ENCODE results near the gene SUMO2. TPM values are rescaled to one million over a fixed set of nuclear protein-coding genes. Genes with fewer than 3 reads are reported as not detected.
A peak's percentile ranks its signal among the peaks of the same experiment; 100 is the strongest.

The SUMO2 gene
- total and polyA plus RNA-seq, 9 of the 15 experiments (the other 6 are each of a cell fraction or from before 2014, with no cell fraction given): 157 to 733 (median 419) TPM

DNA sequence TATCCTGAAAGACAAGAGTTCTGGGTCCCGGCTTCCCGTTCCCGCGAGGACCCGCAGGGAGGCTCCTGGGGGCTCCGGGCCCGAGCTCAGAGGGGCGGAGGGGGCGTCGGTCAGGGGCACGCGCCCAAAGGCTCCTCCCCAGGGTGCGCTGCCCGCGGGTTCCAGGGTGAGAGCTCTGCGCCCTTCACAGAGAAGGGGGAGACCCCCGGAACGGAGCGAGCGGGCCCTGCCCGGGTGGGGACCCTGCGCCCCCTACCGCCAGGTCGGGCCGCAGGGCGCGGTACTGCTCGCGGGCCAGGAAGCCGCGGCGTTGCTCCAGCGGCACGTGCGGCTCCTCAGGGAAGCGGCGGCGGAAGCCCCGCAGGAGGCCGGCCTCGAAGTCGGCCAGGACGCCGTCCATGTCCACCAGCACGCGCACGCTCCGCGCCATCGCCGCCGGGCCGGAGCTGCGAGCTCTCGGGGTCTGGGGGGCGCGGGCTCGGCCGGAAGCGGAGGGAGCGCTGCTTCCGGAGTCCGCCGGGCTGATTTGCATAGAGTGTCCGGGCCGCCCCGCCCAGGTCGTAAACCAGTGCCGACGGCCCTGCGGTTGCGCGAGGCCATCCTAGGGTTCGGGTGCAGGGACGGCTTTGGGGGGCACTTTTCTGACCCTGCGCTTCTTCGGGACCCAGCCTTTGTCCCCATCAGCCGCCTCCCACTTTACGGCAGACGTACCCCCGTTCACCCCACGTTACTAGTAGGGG lies 51.3 kb downstream of the SUMO2 start, which contains the start of gene NT5C (continued):
- TF ChIP-seq, protein P1, sequence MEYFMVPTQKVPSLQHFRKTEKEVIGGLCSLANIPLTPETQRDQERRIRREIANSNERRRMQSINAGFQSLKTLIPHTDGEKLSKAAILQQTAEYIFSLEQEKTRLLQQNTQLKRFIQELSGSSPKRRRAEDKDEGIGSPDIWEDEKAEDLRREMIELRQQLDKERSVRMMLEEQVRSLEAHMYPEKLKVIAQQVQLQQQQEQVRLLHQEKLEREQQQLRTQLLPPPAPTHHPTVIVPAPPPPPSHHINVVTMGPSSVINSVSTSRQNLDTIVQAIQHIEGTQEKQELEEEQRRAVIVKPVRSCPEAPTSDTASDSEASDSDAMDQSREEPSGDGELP (CRISPR knock-in tag; IDR thresholded peaks at IDR 0.05; ENCODE audit: borderline replicate concordance): no peak
- peak; percentile 94 for TF ChIP-seq GABPA (tag; conservative IDR thresholded peaks at IDR 0.05; ENCODE audit: low read depth)
- TF ChIP-seq, protein P2, sequence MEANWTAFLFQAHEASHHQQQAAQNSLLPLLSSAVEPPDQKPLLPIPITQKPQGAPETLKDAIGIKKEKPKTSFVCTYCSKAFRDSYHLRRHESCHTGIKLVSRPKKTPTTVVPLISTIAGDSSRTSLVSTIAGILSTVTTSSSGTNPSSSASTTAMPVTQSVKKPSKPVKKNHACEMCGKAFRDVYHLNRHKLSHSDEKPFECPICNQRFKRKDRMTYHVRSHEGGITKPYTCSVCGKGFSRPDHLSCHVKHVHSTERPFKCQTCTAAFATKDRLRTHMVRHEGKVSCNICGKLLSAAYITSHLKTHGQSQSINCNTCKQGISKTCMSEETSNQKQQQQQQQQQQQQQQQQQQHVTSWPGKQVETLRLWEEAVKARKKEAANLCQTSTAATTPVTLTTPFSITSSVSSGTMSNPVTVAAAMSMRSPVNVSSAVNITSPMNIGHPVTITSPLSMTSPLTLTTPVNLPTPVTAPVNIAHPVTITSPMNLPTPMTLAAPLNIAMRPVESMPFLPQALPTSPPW (CRISPR knock-in tag; IDR thresholded peaks at IDR 0.05): peak; percentile 75
- TF ChIP-seq, protein P3, sequence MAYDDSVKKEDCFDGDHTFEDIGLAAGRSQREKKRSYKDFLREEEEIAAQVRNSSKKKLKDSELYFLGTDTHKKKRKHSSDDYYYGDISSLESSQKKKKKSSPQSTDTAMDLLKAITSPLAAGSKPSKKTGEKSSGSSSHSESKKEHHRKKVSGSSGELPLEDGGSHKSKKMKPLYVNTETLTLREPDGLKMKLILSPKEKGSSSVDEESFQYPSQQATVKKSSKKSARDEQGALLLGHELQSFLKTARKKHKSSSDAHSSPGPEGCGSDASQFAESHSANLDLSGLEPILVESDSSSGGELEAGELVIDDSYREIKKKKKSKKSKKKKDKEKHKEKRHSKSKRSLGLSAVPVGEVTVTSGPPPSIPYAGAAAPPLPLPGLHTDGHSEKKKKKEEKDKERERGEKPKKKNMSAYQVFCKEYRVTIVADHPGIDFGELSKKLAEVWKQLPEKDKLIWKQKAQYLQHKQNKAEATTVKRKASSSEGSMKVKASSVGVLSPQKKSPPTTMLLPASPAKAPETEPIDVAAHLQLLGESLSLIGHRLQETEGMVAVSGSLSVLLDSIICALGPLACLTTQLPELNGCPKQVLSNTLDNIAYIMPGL (CRISPR knock-in tag; IDR thresholded peaks at IDR 0.05): peak; percentile 95
- 0 out of 2 replicates have a peak, but pooled peaks have one; percentile 28 for TF ChIP-seq MBD2 (IDR thresholded peaks at IDR 0.05; ENCODE audit: borderline replicate concordance, low read depth)
- TF ChIP-seq, protein P4, sequence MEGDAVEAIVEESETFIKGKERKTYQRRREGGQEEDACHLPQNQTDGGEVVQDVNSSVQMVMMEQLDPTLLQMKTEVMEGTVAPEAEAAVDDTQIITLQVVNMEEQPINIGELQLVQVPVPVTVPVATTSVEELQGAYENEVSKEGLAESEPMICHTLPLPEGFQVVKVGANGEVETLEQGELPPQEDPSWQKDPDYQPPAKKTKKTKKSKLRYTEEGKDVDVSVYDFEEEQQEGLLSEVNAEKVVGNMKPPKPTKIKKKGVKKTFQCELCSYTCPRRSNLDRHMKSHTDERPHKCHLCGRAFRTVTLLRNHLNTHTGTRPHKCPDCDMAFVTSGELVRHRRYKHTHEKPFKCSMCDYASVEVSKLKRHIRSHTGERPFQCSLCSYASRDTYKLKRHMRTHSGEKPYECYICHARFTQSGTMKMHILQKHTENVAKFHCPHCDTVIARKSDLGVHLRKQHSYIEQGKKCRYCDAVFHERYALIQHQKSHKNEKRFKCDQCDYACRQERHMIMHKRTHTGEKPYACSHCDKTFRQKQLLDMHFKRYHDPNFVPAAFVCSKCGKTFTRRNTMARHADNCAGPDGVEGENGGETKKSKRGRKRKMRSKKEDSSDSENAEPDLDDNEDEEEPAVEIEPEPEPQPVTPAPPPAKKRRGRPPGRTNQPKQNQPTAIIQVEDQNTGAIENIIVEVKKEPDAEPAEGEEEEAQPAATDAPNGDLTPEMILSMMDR (IDR thresholded peaks at IDR 0.05 in 2 of 3, conservative IDR thresholded peaks at IDR 0.05 in 1 of 3; ENCODE audit: insufficient read depth in 2 of 3, low read depth in 1 of 3, low read length in 3 of 3): peak; percentile 75 to 86 (median 77)
- TF ChIP-seq, protein P5, sequence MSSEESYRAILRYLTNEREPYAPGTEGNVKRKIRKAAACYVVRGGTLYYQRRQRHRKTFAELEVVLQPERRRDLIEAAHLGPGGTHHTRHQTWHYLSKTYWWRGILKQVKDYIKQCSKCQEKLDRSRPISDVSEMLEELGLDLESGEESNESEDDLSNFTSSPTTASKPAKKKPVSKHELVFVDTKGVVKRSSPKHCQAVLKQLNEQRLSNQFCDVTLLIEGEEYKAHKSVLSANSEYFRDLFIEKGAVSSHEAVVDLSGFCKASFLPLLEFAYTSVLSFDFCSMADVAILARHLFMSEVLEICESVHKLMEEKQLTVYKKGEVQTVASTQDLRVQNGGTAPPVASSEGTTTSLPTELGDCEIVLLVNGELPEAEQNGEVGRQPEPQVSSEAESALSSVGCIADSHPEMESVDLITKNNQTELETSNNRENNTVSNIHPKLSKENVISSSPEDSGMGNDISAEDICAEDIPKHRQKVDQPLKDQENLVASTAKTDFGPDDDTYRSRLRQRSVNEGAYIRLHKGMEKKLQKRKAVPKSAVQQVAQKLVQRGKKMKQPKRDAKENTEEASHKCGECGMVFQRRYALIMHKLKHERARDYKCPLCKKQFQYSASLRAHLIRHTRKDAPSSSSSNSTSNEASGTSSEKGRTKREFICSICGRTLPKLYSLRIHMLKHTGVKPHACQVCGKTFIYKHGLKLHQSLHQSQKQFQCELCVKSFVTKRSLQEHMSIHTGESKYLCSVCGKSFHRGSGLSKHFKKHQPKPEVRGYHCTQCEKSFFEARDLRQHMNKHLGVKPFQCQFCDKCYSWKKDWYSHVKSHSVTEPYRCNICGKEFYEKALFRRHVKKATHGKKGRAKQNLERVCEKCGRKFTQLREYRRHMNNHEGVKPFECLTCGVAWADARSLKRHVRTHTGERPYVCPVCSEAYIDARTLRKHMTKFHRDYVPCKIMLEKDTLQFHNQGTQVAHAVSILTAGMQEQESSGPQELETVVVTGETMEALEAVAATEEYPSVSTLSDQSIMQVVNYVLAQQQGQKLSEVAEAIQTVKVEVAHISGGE (CRISPR knock-in tag; IDR thresholded peaks at IDR 0.05): peak in 2 of 3 experiments; percentile 76 to 94; a peak in 4 of 6 replicates
- TF ChIP-seq CCNT2 (IDR thresholded peaks at IDR 0.05; ENCODE audit: borderline replicate concordance, extremely low read depth, insufficient read length, low read depth, low read length): peak; percentile 69
- TF ChIP-seq, protein P6, sequence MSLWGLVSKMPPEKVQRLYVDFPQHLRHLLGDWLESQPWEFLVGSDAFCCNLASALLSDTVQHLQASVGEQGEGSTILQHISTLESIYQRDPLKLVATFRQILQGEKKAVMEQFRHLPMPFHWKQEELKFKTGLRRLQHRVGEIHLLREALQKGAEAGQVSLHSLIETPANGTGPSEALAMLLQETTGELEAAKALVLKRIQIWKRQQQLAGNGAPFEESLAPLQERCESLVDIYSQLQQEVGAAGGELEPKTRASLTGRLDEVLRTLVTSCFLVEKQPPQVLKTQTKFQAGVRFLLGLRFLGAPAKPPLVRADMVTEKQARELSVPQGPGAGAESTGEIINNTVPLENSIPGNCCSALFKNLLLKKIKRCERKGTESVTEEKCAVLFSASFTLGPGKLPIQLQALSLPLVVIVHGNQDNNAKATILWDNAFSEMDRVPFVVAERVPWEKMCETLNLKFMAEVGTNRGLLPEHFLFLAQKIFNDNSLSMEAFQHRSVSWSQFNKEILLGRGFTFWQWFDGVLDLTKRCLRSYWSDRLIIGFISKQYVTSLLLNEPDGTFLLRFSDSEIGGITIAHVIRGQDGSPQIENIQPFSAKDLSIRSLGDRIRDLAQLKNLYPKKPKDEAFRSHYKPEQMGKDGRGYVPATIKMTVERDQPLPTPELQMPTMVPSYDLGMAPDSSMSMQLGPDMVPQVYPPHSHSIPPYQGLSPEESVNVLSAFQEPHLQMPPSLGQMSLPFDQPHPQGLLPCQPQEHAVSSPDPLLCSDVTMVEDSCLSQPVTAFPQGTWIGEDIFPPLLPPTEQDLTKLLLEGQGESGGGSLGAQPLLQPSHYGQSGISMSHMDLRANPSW (CRISPR knock-in tag; IDR thresholded peaks at IDR 0.05): no peak; the same call in 1 of the 2 replicates
- no peak for TF ChIP-seq KDM2B (CRISPR knock-in tag; IDR thresholded peaks at IDR 0.05)

Data from K562 (cell line).